IPS-20b (cell line): ENCODE results near the gene RPL7L1.

Experiments used
- H3K27ac ChIP-seq: one replicate; pipeline ENCODE4 v1.5.1; 2013; ENCODE audit warnings: low read length
- H3K27me3 ChIP-seq: 2 replicates; pipeline ENCODE4 v1.6.1; 2013; ENCODE audit warnings: mild to moderate bottlenecking, low read length, inconsistent platforms; ENCODE audit not compliant: insufficient read depth
- H3K36me3 ChIP-seq: 2 replicates; pipeline ENCODE4 v1.6.1; 2013; ENCODE audit warnings: low read depth, mild to moderate bottlenecking, inconsistent platforms, low read length, moderate library complexity; ENCODE audit not compliant: insufficient read depth
- H3K4me1 ChIP-seq: 2 replicates; pipeline ENCODE4 v1.6.1; 2013; ENCODE audit warnings: mild to moderate bottlenecking, control low read depth, inconsistent platforms, low read length, moderate library complexity; ENCODE audit not compliant: insufficient read depth
- H3K4me3 ChIP-seq: 2 replicates; pipeline ENCODE4 v1.5.1; 2013; ENCODE audit warnings: mild to moderate bottlenecking, low read length, inconsistent platforms
- H3K9ac ChIP-seq: 2 replicates; pipeline ENCODE4 v1.6.1; 2013; ENCODE audit warnings: low read depth, mild to moderate bottlenecking, inconsistent platforms, low read length, moderate library complexity
- H3K9me3 ChIP-seq: 2 replicates; pipeline ENCODE4 v1.6.1; 2013; ENCODE audit warnings: mild to moderate bottlenecking, low read depth, low read length, inconsistent platforms; ENCODE audit not compliant: insufficient read depth

The RPL7L1 gene

GRCh38 chr6:42879372-42880239, at the start of gene RPL7L1:
Gene RPL7L1 (plus strand): TSS chr6:42879616. CDS start chr6:42879911, 295 bp downstream.
- Histone ChIP-seq H3K27me3 (no peaks in the 10 kb centered on the region), H3K27ac (peak within 1 kb of the TSS; percentile 89), H3K9me3 (no peaks in the 10 kb centered on the region), H3K9ac (peak within 1 kb of the TSS; percentile 98), H3K4me1 (peaks cover 3% of the 10 kb centered on the region; the same call in 1 of the 2 replicates), H3K36me3 (peaks cover 36% of the 10 kb centered on the region), H3K4me3 (peak within 1 kb of the TSS; percentile 92)

- H3K27ac ChIP-seq, result no peak overlapping the region
- peaks cover 45% of the 10 kb centered on the region for H3K36me3 ChIP-seq
- no peaks in the 10 kb centered on the region for H3K9me3 ChIP-seq
- H3K4me1 ChIP-seq, result no peaks in the 10 kb centered on the region
- no peak overlapping the region for H3K9ac ChIP-seq
- no peak overlapping the region for H3K4me3 ChIP-seq
- no peaks in the 10 kb centered on the region for H3K27me3 ChIP-seq
Measured at GRCh38 chr6:42831237-42831636, 48.2 kb upstream of the RPL7L1 start.

- no peaks in the 10 kb centered on the region for H3K4me1 ChIP-seq
- H3K27ac ChIP-seq, result no peak overlapping the region
- H3K36me3 ChIP-seq, result peaks cover 27% of the 10 kb centered on the region
- H3K9ac ChIP-seq, result no peak overlapping the region
- H3K9me3 ChIP-seq, result no peaks in the 10 kb centered on the region
- no peak overlapping the region for H3K4me3 ChIP-seq
- H3K27me3 ChIP-seq, result no peaks in the 10 kb centered on the region
Measured at GRCh38 chr6:42834056-42834455, 45.4 kb upstream of the RPL7L1 start.

- Histone ChIP-seq H3K36me3 (no peaks in the 10 kb centered on the region), H3K4me1 (no peaks in the 10 kb centered on the region), H3K4me3 (no peak overlapping the region), H3K9ac (no peak overlapping the region), H3K9me3 (no peaks in the 10 kb centered on the region), H3K27me3 (no peaks in the 10 kb centered on the region), H3K27ac (no peak overlapping the region)
Measured at GRCh38 chr6:42841844-42842584, 37.4 kb upstream of the RPL7L1 start.

GRCh38 chr6:42845327-42845694, 34.1 kb upstream of the RPL7L1 start:
- H3K9ac ChIP-seq, result no peak overlapping the region
- H3K4me3 ChIP-seq, result no peak overlapping the region
- no peaks in the 10 kb centered on the region for H3K9me3 ChIP-seq

GRCh38 chr6:42846505-42846904, 32.9 kb upstream of the RPL7L1 start:
- H3K4me1 ChIP-seq, result no peaks in the 10 kb centered on the region
- H3K27me3 ChIP-seq, result no peaks in the 10 kb centered on the region
- no peaks in the 10 kb centered on the region for H3K9me3 ChIP-seq
- H3K9ac ChIP-seq, result no peak overlapping the region
- H3K27ac ChIP-seq, result no peak overlapping the region
- H3K4me3 ChIP-seq, result no peak overlapping the region
- no peaks in the 10 kb centered on the region for H3K36me3 ChIP-seq

More at GRCh38 chr6:42845327-42845694, 34.1 kb upstream of the RPL7L1 start:
- no peak overlapping the region for H3K27ac ChIP-seq
- no peaks in the 10 kb centered on the region for H3K36me3 ChIP-seq
- H3K27me3 ChIP-seq, result no peaks in the 10 kb centered on the region
- H3K4me1 ChIP-seq, result no peaks in the 10 kb centered on the region

- Histone ChIP-seq H3K4me1 (no peaks in the 10 kb centered on the region), H3K27me3 (no peaks in the 10 kb centered on the region), H3K4me3 (no peak overlapping the region), H3K9me3 (no peaks in the 10 kb centered on the region), H3K27ac (no peak overlapping the region), H3K9ac (no peak overlapping the region), H3K36me3 (peaks cover 15% of the 10 kb centered on the region)
Measured at GRCh38 chr6:42848700-42849099, 30.7 kb upstream of the RPL7L1 start.

- peaks cover 39% of the 10 kb centered on the region for H3K36me3 ChIP-seq
- no peaks in the 10 kb centered on the region for H3K9me3 ChIP-seq
- no peaks in the 10 kb centered on the region for H3K27me3 ChIP-seq
- H3K4me1 ChIP-seq, result no peaks in the 10 kb centered on the region
- H3K9ac ChIP-seq, result no peak overlapping the region
- no peak overlapping the region for H3K27ac ChIP-seq
- H3K4me3 ChIP-seq, result no peak overlapping the region
Measured at GRCh38 chr6:42851599-42851998, 27.8 kb upstream of the RPL7L1 start.

- Histone ChIP-seq H3K4me3 (no peak overlapping the region), H3K9ac (no peak overlapping the region), H3K36me3 (peaks cover 66% of the 10 kb centered on the region), H3K27me3 (no peaks in the 10 kb centered on the region), H3K27ac (no peak overlapping the region), H3K9me3 (no peaks in the 10 kb centered on the region), H3K4me1 (no peaks in the 10 kb centered on the region)
Measured at GRCh38 chr6:42860036-42860435, 19.4 kb upstream of the RPL7L1 start.

- no peak overlapping the region for H3K4me3 ChIP-seq
- H3K36me3 ChIP-seq, result peaks cover 65% of the 10 kb centered on the region
- H3K27me3 ChIP-seq, result no peaks in the 10 kb centered on the region
- H3K9ac ChIP-seq, result no peak overlapping the region
- H3K9me3 ChIP-seq, result no peaks in the 10 kb centered on the region
- no peaks in the 10 kb centered on the region for H3K4me1 ChIP-seq
- H3K27ac ChIP-seq, result no peak overlapping the region
Measured at GRCh38 chr6:42860481-42860880, 18.9 kb upstream of the RPL7L1 start.

GRCh38 chr6:42864602-42865001, 14.8 kb upstream of the RPL7L1 start:
- Histone ChIP-seq H3K27me3 (no peaks in the 10 kb centered on the region), H3K4me1 (no peaks in the 10 kb centered on the region), H3K27ac (no peak overlapping the region), H3K36me3 (peaks cover 55% of the 10 kb centered on the region), H3K9ac (no peak overlapping the region), H3K4me3 (no peak overlapping the region), H3K9me3 (no peaks in the 10 kb centered on the region)
